T-helper 2 cell (primary cell): ENCODE results near the gene NYAP2.

Source experiments
- DNase-seq, 5 experiments: peaks; one replicate each; pipeline versions ENCODE4 v3.0.0 to v3.0.0-alpha.2; 2012 to 2022

The NYAP2 gene

DNA sequence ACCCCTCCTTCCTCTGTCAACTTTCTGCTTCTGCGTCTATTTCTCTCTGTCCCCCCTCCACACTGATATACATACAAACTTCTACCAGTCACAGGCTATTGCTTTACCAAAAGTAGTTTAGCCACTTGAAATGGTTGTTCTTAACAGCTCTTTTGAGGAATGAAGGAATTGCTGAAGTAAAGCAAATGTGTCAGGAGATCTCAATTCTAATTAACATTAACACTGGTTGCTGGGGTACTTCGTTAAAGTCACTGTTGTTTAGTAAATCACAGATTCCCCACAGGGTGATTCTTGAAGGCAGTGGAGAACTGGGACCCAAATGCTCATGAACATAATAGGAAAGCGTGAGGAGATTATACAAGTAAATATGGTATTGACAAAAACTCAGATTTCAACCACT lies 232.8 kb downstream of the NYAP2 start:
- DNase-seq = no peak

- DNase-seq = no peak
Measured at GRCh38 chr2:225636558-225636957, 237.0 kb downstream of the NYAP2 start.

DNA sequence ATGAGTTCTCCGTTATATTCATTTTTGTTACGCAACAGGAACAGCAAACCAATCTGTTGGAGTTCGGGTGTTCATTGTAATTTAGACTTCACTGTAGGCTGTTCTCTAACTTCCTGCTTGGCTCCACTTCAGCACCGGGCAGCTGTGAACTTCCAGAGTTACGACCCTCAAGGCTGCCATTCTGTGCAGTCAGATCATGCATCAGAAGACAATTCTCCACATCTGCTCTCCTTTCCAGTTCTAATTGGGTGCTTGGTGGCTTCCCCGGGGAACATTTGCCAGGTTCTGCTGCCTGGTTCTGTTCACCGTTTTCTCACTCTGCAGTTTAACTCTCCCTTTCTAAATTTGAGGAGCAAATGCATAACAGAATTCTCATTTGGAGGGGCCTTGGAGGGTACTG lies 237.7 kb downstream of the NYAP2 start:
- DNase-seq = no peak

- DNase-seq = no peak
Measured at GRCh38 chr2:225640550-225640949, 241.0 kb downstream of the NYAP2 start.

GRCh38 chr2:225649274-225649673 lies 249.8 kb downstream of the NYAP2 start:
- no peak for DNase-seq

DNA sequence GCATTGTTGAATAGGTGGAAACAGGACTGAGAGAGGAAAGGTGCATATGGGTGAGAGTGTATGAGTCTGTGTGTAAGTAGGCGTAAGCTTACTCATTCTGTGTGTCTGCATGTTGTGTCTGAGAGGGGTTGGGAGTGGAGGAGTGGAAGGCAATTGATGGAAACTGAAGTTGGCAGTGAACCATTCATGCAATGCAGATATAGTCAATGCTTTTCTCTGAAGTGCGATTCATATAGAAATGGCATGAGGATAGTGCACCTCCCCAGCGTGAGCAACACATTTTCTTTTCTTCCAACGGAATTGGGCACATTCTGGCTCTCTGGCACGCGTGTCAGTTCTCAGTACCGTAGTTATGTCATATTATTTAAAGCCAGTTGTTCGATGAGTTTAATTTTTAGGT lies 250.5 kb downstream of the NYAP2 start:
- no peak for DNase-seq

- peak; percentile 12 to 64 (median 57) for DNase-seq
Measured at GRCh38 chr2:225660262-225661131, 261.0 kb downstream of the NYAP2 start.

- no peak for DNase-seq
Measured at GRCh38 chr2:225662101-225662500, 262.6 kb downstream of the NYAP2 start.

DNA sequence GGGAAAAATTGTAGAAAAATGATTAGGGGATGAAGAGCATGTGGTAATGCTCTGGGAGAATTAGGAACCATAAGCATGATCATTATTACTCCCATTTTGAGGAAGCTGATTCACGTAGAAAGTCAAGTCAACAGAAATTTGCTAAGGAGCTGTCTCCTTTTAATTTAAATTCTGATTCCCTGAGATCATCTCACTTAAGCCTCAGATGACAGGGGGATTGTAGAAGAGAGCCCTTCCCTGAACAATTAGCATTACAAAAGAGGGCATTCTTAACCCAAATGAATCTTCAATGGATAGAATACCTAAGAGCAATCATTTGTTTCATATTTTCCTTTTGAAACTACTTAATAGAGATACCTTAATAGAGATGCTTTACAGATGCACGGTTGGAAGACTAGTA lies 267.9 kb downstream of the NYAP2 start:
- no peak for DNase-seq

DNA sequence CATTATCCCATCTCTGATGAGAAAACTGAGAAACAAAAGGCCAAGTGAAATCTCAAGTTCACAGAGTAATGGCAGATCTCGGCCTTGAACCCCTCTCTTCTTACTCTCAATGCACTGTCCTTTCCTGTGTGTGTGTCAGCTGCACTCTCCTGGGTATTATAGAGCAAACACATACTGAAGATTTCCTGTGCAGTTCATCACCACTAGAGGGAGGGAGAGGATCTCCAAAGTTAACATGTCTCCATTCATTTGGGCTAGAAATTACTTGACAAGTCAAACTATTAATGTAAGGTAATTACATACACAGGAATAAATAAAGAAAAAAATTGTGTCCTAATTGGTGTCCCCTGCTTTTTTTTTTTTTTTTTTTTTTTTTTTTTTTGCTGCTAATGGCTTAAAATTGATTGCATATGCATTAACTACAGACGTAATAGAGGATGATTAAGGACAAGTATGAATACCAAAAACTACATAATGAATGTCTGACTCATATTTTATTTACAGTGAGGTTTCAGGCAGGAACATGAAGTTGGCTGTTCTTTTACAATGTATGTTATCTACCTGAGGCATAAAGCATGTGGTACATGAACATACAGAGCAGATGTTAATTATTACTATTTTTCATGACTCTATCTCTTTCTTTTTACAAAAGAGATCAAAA lies 269.2 kb downstream of the NYAP2 start:
- peak in 1 of 5 experiments; percentile 55 for DNase-seq

GRCh38 chr2:225670111-225670974 lies 270.8 kb downstream of the NYAP2 start:
- DNase-seq = no peak

DNA sequence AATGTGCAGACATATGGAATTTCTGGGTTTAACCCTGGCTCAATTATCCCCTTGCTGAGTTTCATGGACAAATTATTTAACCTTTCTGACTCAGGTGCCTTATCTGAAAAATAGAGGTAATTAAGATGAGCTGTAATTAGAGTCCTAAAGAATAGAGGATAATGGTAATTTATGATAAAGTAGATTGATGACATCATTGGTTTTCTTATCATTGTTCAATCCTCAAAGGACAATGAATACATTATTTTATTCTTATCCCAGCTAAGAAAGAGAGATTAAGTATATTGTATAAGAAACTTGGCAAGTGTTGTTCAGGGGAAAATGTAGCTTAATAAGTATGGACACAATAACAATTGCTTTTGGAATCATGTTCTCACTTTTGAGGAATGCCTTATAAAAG lies 279.3 kb downstream of the NYAP2 start:
- DNase-seq = no peak

- DNase-seq = no peak
Measured at GRCh38 chr2:225683258-225683657, 283.7 kb downstream of the NYAP2 start.

- no peak for DNase-seq
Measured at GRCh38 chr2:225690153-225690552, 290.6 kb downstream of the NYAP2 start.

GRCh38 chr2:225691711-225692110 lies 292.2 kb downstream of the NYAP2 start:
- DNase-seq = no peak

- DNase-seq = no peak
Measured at GRCh38 chr2:225693259-225693658, 293.7 kb downstream of the NYAP2 start.

GRCh38 chr2:225694664-225695063 lies 295.2 kb downstream of the NYAP2 start:
- no peak for DNase-seq

DNA sequence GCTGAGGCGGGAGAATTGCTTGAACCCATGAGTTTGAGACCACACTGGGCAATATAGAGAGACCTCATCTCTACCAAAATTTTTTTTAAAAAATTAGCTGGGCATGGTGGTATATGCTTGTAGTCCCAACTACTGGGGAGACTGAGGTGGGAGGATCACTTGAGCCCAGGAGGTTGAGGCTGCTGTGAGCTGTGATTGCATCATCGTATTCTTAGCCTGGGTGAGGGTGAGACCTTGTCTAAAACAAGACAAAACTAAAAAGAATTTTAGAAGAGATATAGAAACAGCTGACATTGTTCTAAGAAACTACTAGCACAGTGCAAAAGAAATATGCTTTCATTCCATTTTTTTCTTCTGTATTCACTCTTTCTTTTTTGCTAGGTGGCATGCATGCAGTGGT lies 298.4 kb downstream of the NYAP2 start:
- no peak for DNase-seq
